ENCODE data around the gene EVL. TPM values are rescaled to one million over a fixed set of nuclear protein-coding genes. Genes with fewer than 3 reads are reported as not detected.

The EVL gene
- total RNA-seq, 2 donors from 2014 or later: 41.5 to 42.0 TPM

- no peaks in the 10 kb centered on the region for H3K36me3 ChIP-seq
- peaks cover 0 to 42% of the 10 kb centered on the region in 2 donors for H3K4me1 ChIP-seq
- no peaks in the 10 kb centered on the region for H3K9me3 ChIP-seq
- no peaks in the 10 kb centered on the region for H3K27me3 ChIP-seq
- TF ChIP-seq CTCF (IDR thresholded peaks at IDR 0.05): no peak
- H3K4me3 ChIP-seq: no peak overlapping the region
- no peak for DNase-seq (ENCODE audit: low spot score)
- H3K27ac ChIP-seq: peak overlapping the region in 1 of 2 donors; percentile 11
These were observed 13.9 kb downstream of the EVL start for GRCh38 chr14:100078997-100079725.

- Histone ChIP-seq H3K27me3 (no peaks in the 10 kb centered on the region), H3K27ac (peak overlapping the region in 1 of 2 donors; percentile 3), H3K4me3 (no peak overlapping the region), H3K36me3 (no peaks in the 10 kb centered on the region), H3K9me3 (no peaks in the 10 kb centered on the region), H3K4me1 (peaks cover 0 to 42% of the 10 kb centered on the region in 2 donors)
- no peak for DNase-seq (ENCODE audit: low spot score)
- TF ChIP-seq CTCF (IDR thresholded peaks at IDR 0.05): no peak
These were observed 14.4 kb downstream of the EVL start for GRCh38 chr14:100079726-100080005.

- H3K27me3 ChIP-seq: no peaks in the 10 kb centered on the region
- no peak for DNase-seq (ENCODE audit: low spot score)
- H3K4me3 ChIP-seq: no peak overlapping the region
- no peaks in the 10 kb centered on the region for H3K9me3 ChIP-seq
- H3K27ac ChIP-seq: no peak overlapping the region
- H3K4me1 ChIP-seq: peaks cover 0 to 42% of the 10 kb centered on the region in 2 donors
- TF ChIP-seq CTCF (IDR thresholded peaks at IDR 0.05): no peak
- no peaks in the 10 kb centered on the region for H3K36me3 ChIP-seq
These were observed 15.0 kb downstream of the EVL start for GRCh38 chr14:100080206-100080605.

GRCh38 chr14:100081997-100082625 is 16.9 kb downstream of the EVL start:
- Histone ChIP-seq H3K4me3 (no peak overlapping the region), H3K36me3 (no peaks in the 10 kb centered on the region), H3K27me3 (no peaks in the 10 kb centered on the region), H3K27ac (no peak overlapping the region), H3K9me3 (no peaks in the 10 kb centered on the region), H3K4me1 (peaks cover 0 to 25% of the 10 kb centered on the region in 2 donors)
- DNase-seq (ENCODE audit: low spot score): no peak
- no peak for TF ChIP-seq CTCF (IDR thresholded peaks at IDR 0.05)

GRCh38 chr14:100082723-100083122 is 17.5 kb downstream of the EVL start:
- H3K27me3 ChIP-seq: no peaks in the 10 kb centered on the region
- DNase-seq (ENCODE audit: low spot score): no peak
- H3K9me3 ChIP-seq: no peaks in the 10 kb centered on the region
- no peak for TF ChIP-seq CTCF (IDR thresholded peaks at IDR 0.05)
- H3K4me1 ChIP-seq: peaks cover 0 to 22% of the 10 kb centered on the region in 2 donors
- no peaks in the 10 kb centered on the region for H3K36me3 ChIP-seq
- no peak overlapping the region for H3K4me3 ChIP-seq
- no peak overlapping the region for H3K27ac ChIP-seq

All from right atrium auricular region (tissue), 2 donors.